Adrenal gland (tissue), 5 donors: ENCODE data around the gene IDH3B.

Source experiments
- CTCF ChIP-seq, 6 experiments: fragments of 450-650 bp in 4 of 6; fragments of 200-600 bp in 2 of 6; sonication (generic) in 1 of 6; IDR thresholded peaks; 1 replicate in 5 of 6; 2 replicates in 1 of 6; pipeline versions ENCODE4 v1.5.1 to v1.8.0; 2016 to 2021; ENCODE audit warnings: antibody characterized with exemption in 6 of 6, mild to moderate bottlenecking in 2 of 6, moderate library complexity in 1 of 6
- POLR2A ChIP-seq, 2 donors: fragments of 450-650 bp; IDR thresholded peaks; one replicate each; pipeline ENCODE4 v1.6.1; 2017; ENCODE audit warnings: antibody characterized with exemption in 2 of 2, mild to moderate bottlenecking in 2 of 2, moderate library complexity in 1 of 2
- donor health status: DM: no; HTN: no; CAD: no.

- TF ChIP-seq CTCF (IDR thresholded peaks at IDR 0.05), result no peak
- TF ChIP-seq POLR2A (IDR thresholded peaks at IDR 0.05), result no peak
These were observed 43.9 kb downstream of the IDH3B start for GRCh38 chr20:2619961-2620595.
